Astrocyte of the spinal cord (primary cell): ENCODE data around the gene PPP1R13B.
"Not testable (repeated sequence)": the region's sequence is repeated elsewhere in the genome, so short reads cannot be mapped to it uniquely, and the experiment has no call there.

Experiments
- DNase-seq: peaks from one replicate; pipeline ENCODE4 v3.0.0; 2011; ENCODE audit warnings: low read depth, low spot score
- H3K4me3 ChIP-seq: 2 replicates; pipeline ENCODE4 v1.5.1; 2011; ENCODE audit warnings: low read depth, mild to moderate bottlenecking, low read length, moderate library complexity
- CTCF ChIP-seq: IDR thresholded peaks from 2 replicates; pipeline ENCODE4 v1.5.1; 2012; ENCODE audit warnings: low read depth, mild to moderate bottlenecking, low read length, inconsistent platforms
- in situ Hi-C: cut with HindIII; loops from 2 replicates; pipeline ENCODE4 v1.10.0; 2017; ENCODE audit warnings: low sequenced_read_pairs

Gene PPP1R13B

GRCh38 chr14:103694572-103695026 lies 152.8 kb downstream of the PPP1R13B start:
- in situ Hi-C loops = no loop called here
- no peak overlapping the region for H3K4me3 ChIP-seq
- DNase-seq = no peak
- TF ChIP-seq CTCF = no peak

- H3K4me3 ChIP-seq = no peak overlapping the region
- DNase-seq = no peak
- in situ Hi-C loops = no loop called here
- no peak for TF ChIP-seq CTCF
These were observed 153.9 kb downstream of the PPP1R13B start for GRCh38 chr14:103693515-103693914.

- no peak for TF ChIP-seq CTCF
- no peak overlapping the region for H3K4me3 ChIP-seq
- no peak for DNase-seq
- in situ Hi-C loops = no loop called here
These were observed 154.5 kb downstream of the PPP1R13B start for GRCh38 chr14:103692871-103693270.

- no peak overlapping the region for H3K4me3 ChIP-seq
- DNase-seq = no peak
- no peak for TF ChIP-seq CTCF
- in situ Hi-C loops = no loop called here
These were observed 155.2 kb downstream of the PPP1R13B start for GRCh38 chr14:103692159-103692558.

- in situ Hi-C loops, DNase-seq, H3K4me3 ChIP-seq: not testable (repeated sequence)
These were observed 155.7 kb downstream of the PPP1R13B start for GRCh38 chr14:103691655-103692054.

GRCh38 chr14:103690332-103690731 lies 157.0 kb downstream of the PPP1R13B start:
- in situ Hi-C loops = no loop called here
- TF ChIP-seq CTCF = no peak
- DNase-seq = no peak
- no peak overlapping the region for H3K4me3 ChIP-seq

GRCh38 chr14:103688906-103689902 lies 158.2 kb downstream of the PPP1R13B start:
- TF ChIP-seq CTCF = no peak
- peak; percentile 58 for DNase-seq
- no peak overlapping the region for H3K4me3 ChIP-seq
- in situ Hi-C loops = no loop called here
